SK-N-SH (cell line): ENCODE results near the gene NPFF. TPM values are rescaled to one million over a fixed set of nuclear protein-coding genes. Genes with fewer than 3 reads are reported as not detected.

ENCODE experiments used
- CTCF ChIA-PET: fragments of 300-600, 350-600 bp; formaldehyde crosslinking; extraction: SDS; loops from one replicate; lab custom pipeline; 2021; lab: Yijun Ruan, JAX
- POLR2A ChIA-PET: fragments of 350-600 bp; sonication (Branson Sonifier 250); formaldehyde crosslinking; extraction: SDS; loops from one replicate; lab custom pipeline; 2020; ENCODE audit warnings: antibody characterized with exemption, inconsistent platforms; lab: Yijun Ruan, JAX
- DNase-seq: peaks from one replicate; pipeline ENCODE4 v3.0.0; 2012
- H2AFZ ChIP-seq: fragments of 200-600 bp; sonication (generic); 2 replicates; pipeline ENCODE4 v1.8.1; 2016; ENCODE audit warnings: antibody characterized with exemption, mild to moderate bottlenecking, low read depth
- H3F3A ChIP-seq: fragments of 200-600 bp; sonication (generic); replicated peaks from 2 replicates; pipeline ENCODE3; 2016; ENCODE audit warnings: antibody characterized with exemption, mild to moderate bottlenecking; ENCODE audit not compliant: insufficient read depth
- H3K27ac ChIP-seq, 2 experiments: fragments of 200-500 bp in 1 of 2; fragments of 200-600 bp in 1 of 2; sonication (Bioruptor generic) in 1 of 2; sonication (generic), shearing (Covaris generic) in 1 of 2; 2 replicates each; pipeline versions ENCODE4 v1.5.1 to v1.6.1; 2014 to 2016; ENCODE audit warnings: low read depth in 2 of 2, inconsistent platforms in 1 of 2, low read length in 1 of 2, mild to moderate bottlenecking in 1 of 2, mixed read lengths in 1 of 2
- H3K27me3 ChIP-seq: fragments of 200-600 bp; sonication (generic), shearing (Covaris generic); 2 replicates; pipeline ENCODE4 v1.6.1; 2016; ENCODE audit warnings: mixed run types; ENCODE audit not compliant: insufficient read depth
- H3K36me3 ChIP-seq, 2 experiments: fragments of 200-500 bp in 1 of 2; fragments of 200-600 bp in 1 of 2; sonication (Bioruptor generic) in 1 of 2; sonication (generic) in 1 of 2; replicated peaks in 1 of 2; 2 replicates each; pipeline versions ENCODE3 to v1.5.1; 2014 to 2016; ENCODE audit warnings: low read length in 1 of 2, mild to moderate bottlenecking in 1 of 2; ENCODE audit not compliant: insufficient read depth in 2 of 2, control insufficient read depth in 1 of 2
- H3K4me1 ChIP-seq, 2 experiments: fragments of 200-500 bp in 1 of 2; fragments of 200-600 bp in 1 of 2; sonication (Bioruptor generic) in 1 of 2; sonication (generic), shearing (Covaris generic) in 1 of 2; 2 replicates each; pipeline versions ENCODE4 v1.5.1 to v1.6.1; 2014 to 2016; ENCODE audit warnings: low read depth in 1 of 2, low read length in 1 of 2, mixed run types in 1 of 2; ENCODE audit not compliant: insufficient read depth in 2 of 2, control insufficient read depth in 1 of 2
- H3K4me2 ChIP-seq: fragments of 200-600 bp; sonication (generic), shearing (Covaris generic); 2 replicates; pipeline ENCODE4 v1.6.1; 2017; ENCODE audit warnings: mixed run types
- H3K4me3 ChIP-seq, 2 experiments: fragments of 200-500 bp in 1 of 2; fragments of 200-600 bp in 1 of 2; sonication (Bioruptor generic) in 1 of 2; sonication (generic), shearing (Covaris generic) in 1 of 2; 2 replicates each; pipeline versions ENCODE4 v1.5.1 to v1.8.1; 2014 to 2016; ENCODE audit warnings: low read depth in 2 of 2, inconsistent platforms in 1 of 2, low read length in 1 of 2, mild to moderate bottlenecking in 1 of 2, mixed read lengths in 1 of 2, moderate library complexity in 1 of 2
- H3K79me2 ChIP-seq: fragments of 200-600 bp; sonication (generic); 2 replicates; pipeline ENCODE4 v1.8.1; 2017; ENCODE audit warnings: mild to moderate bottlenecking; ENCODE audit not compliant: insufficient read depth
- H3K9ac ChIP-seq: fragments of 200-600 bp; sonication (generic); 2 replicates; pipeline ENCODE4 v1.6.1; 2017; ENCODE audit warnings: mixed run types
- H3K9me2 ChIP-seq: fragments of 200-600 bp; sonication (generic); 2 replicates; pipeline ENCODE4 v1.6.1; 2017; ENCODE audit warnings: mixed run types
- H3K9me3 ChIP-seq: fragments of 200-600 bp; sonication (generic); 2 replicates; pipeline ENCODE4 v1.6.1; 2017; ENCODE audit warnings: mixed run types, mild to moderate bottlenecking, moderate library complexity
- H4K20me1 ChIP-seq: fragments of 200-600 bp; sonication (generic); 2 replicates; pipeline ENCODE4 v1.6.1; 2017; ENCODE audit warnings: mild to moderate bottlenecking, mixed run types; ENCODE audit not compliant: insufficient read depth
- ELF1 ChIP-seq: IDR thresholded peaks from 2 replicates; pipeline ENCODE4 v1.4.0; 2012
- EZH2phosphoT487 ChIP-seq: fragments of 200-600 bp; sonication (generic); IDR thresholded peaks from 2 replicates; pipeline ENCODE4 v1.6.1; 2017; ENCODE audit warnings: low read depth, mixed run types, mild to moderate bottlenecking, antibody characterized with exemption, moderate library complexity, borderline replicate concordance
- GATA2 ChIP-seq: sonication (generic); formaldehyde crosslinking; IDR thresholded peaks from 2 replicates; pipeline ENCODE4 v1.5.0; 2020; ENCODE audit warnings: mild to moderate bottlenecking, missing genetic modification reagents
- JUND ChIP-seq: IDR thresholded peaks from 2 replicates; pipeline ENCODE4 v1.4.0; 2012
- NFIC ChIP-seq: IDR thresholded peaks from 2 replicates; pipeline ENCODE4 v1.4.0; 2012; ENCODE audit warnings: borderline replicate concordance
- NRF1 ChIP-seq: IDR thresholded peaks from 2 replicates; pipeline ENCODE4 v1.6.1; 2012; ENCODE audit warnings: low read depth, mild to moderate bottlenecking, low read length
- RCOR1 ChIP-seq: fragments of 150-350 bp; IDR thresholded peaks from 2 replicates; pipeline ENCODE4 v1.6.1; 2017; ENCODE audit warnings: antibody characterized with exemption, low read length
- RFX5 ChIP-seq: IDR thresholded peaks from 2 replicates; pipeline ENCODE4 v1.6.1; 2012; ENCODE audit warnings: mild to moderate bottlenecking, improper control_type of control experiment, low read length
- SMC3 ChIP-seq: IDR thresholded peaks from 2 replicates; pipeline ENCODE4 v1.6.1; 2012; ENCODE audit warnings: low read depth, low read length, improper control_type of control experiment
- TAF1 ChIP-seq: IDR thresholded peaks from 2 replicates; pipeline ENCODE4 v1.6.1; 2012; ENCODE audit warnings: low read depth, mild to moderate bottlenecking, low read length, moderate library complexity, borderline replicate concordance
- YY1 ChIP-seq: IDR thresholded peaks from 2 replicates; pipeline ENCODE4 v1.4.0; 2012; ENCODE audit warnings: low read depth, mild to moderate bottlenecking
- WGBS: methylation state at CpG from one replicate; pipeline ENCODE4 v1.1.6; 2017; ENCODE audit warnings: low lambda C conversion rate; 5-methylcytosine and 5-hydroxymethylcytosine counted together
- polyA plus RNA-seq, 3 experiments: library from polyadenylated mRNA; depleted of rRNA; stranded (reverse); fragments of >200 nt; gene quantifications; 2 replicates each; pipeline ENCODE4 v1.2.3, GENCODE V29; 2012
- TF ChIP-seq, protein P1 (sequence below): IDR thresholded peaks from 2 replicates; pipeline ENCODE4 v1.6.1; 2012; ENCODE audit warnings: mild to moderate bottlenecking, low read depth, low read length, moderate library complexity
- TF ChIP-seq, protein P2 (sequence below): IDR thresholded peaks from 2 replicates; pipeline ENCODE4; 2012
- TF ChIP-seq, protein P3 (sequence below): fragments of 150-350 bp; IDR thresholded peaks from 2 replicates; pipeline ENCODE4 v1.6.1; 2017; ENCODE audit warnings: antibody characterized with exemption, low read length, low read depth, borderline replicate concordance

Gene NPFF
- polyA plus RNA-seq, 1 of the 3 experiments (the other 2 are of a cell fraction) = 0.13 TPM

DNA sequence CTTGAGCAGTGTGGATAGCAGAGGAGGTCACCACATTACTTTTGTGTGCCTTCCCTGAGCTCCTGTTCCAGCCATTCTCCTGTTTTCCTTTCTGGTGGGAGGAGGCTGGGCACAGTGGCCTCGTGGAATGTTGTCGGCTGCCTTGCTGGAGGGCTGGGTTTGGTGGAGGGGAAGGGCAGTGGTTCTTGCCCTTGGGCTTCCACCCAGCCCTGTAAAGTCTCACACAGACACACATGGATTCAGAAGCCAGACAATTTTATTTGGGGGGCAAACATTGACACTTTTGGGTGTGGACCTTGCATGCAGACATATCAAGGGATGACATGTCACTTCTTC, 866 bp downstream of the NPFF start:
- no peak overlapping the region for H3K9ac ChIP-seq
- H2AFZ ChIP-seq = no peak overlapping the region
- H3K4me3 ChIP-seq = no peak overlapping the region
- H3K9me3 ChIP-seq = no peaks in the 10 kb centered on the region
- WGBS = 95% methylated on average over 2 of the region's 2 CpGs
- CTCF ChIA-PET = interaction anchor here (0.7 to 3.3 kb wide), 4 partner anchors 9 to 179 kb away, joined by 4 to 9 read pairs (median 6); no protein-coding TSS in a partner anchor
- peaks cover 18 to 23% of the 10 kb centered on the region in 2 experiments for H3K4me1 ChIP-seq
- no peaks in the 10 kb centered on the region for H3K9me2 ChIP-seq
- peak overlapping the region; percentile 42; the same call in 1 of the 2 replicates for H3K4me2 ChIP-seq
- no peak for DNase-seq
- no peaks in the 10 kb centered on the region for H3K27me3 ChIP-seq
- POLR2A ChIA-PET = no interaction called here
- H3K36me3 ChIP-seq = peaks cover 15 to 41% of the 10 kb centered on the region in 2 experiments
- no peaks in the 10 kb centered on the region for H4K20me1 ChIP-seq
- H3K79me2 ChIP-seq = peaks cover 24% of the 10 kb centered on the region
- no peak for TF ChIP-seq YY1
- TF ChIP-seq NRF1 = no peak
- TF ChIP-seq, protein P1, sequence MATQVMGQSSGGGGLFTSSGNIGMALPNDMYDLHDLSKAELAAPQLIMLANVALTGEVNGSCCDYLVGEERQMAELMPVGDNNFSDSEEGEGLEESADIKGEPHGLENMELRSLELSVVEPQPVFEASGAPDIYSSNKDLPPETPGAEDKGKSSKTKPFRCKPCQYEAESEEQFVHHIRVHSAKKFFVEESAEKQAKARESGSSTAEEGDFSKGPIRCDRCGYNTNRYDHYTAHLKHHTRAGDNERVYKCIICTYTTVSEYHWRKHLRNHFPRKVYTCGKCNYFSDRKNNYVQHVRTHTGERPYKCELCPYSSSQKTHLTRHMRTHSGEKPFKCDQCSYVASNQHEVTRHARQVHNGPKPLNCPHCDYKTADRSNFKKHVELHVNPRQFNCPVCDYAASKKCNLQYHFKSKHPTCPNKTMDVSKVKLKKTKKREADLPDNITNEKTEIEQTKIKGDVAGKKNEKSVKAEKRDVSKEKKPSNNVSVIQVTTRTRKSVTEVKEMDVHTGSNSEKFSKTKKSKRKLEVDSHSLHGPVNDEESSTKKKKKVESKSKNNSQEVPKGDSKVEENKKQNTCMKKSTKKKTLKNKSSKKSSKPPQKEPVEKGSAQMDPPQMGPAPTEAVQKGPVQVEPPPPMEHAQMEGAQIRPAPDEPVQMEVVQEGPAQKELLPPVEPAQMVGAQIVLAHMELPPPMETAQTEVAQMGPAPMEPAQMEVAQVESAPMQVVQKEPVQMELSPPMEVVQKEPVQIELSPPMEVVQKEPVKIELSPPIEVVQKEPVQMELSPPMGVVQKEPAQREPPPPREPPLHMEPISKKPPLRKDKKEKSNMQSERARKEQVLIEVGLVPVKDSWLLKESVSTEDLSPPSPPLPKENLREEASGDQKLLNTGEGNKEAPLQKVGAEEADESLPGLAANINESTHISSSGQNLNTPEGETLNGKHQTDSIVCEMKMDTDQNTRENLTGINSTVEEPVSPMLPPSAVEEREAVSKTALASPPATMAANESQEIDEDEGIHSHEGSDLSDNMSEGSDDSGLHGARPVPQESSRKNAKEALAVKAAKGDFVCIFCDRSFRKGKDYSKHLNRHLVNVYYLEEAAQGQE = no peak
- no peak for TF ChIP-seq ELF1
- TF ChIP-seq, protein P2, sequence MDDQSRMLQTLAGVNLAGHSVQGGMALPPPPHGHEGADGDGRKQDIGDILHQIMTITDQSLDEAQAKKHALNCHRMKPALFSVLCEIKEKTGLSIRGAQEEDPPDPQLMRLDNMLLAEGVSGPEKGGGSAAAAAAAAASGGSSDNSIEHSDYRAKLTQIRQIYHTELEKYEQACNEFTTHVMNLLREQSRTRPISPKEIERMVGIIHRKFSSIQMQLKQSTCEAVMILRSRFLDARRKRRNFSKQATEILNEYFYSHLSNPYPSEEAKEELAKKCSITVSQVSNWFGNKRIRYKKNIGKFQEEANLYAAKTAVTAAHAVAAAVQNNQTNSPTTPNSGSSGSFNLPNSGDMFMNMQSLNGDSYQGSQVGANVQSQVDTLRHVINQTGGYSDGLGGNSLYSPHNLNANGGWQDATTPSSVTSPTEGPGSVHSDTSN = no peak
- TF ChIP-seq, protein P3, sequence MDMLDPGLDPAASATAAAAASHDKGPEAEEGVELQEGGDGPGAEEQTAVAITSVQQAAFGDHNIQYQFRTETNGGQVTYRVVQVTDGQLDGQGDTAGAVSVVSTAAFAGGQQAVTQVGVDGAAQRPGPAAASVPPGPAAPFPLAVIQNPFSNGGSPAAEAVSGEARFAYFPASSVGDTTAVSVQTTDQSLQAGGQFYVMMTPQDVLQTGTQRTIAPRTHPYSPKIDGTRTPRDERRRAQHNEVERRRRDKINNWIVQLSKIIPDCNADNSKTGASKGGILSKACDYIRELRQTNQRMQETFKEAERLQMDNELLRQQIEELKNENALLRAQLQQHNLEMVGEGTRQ = no peak
- TF ChIP-seq JUND = no peak
- TF ChIP-seq SMC3 = no peak
- no peak for TF ChIP-seq TAF1
- H3K27ac ChIP-seq = peak overlapping the region in 1 of 2 experiments; percentile 54; a peak in 2 of 4 replicates
- peaks cover 32% of the 10 kb centered on the region for H3F3A ChIP-seq

DNA sequence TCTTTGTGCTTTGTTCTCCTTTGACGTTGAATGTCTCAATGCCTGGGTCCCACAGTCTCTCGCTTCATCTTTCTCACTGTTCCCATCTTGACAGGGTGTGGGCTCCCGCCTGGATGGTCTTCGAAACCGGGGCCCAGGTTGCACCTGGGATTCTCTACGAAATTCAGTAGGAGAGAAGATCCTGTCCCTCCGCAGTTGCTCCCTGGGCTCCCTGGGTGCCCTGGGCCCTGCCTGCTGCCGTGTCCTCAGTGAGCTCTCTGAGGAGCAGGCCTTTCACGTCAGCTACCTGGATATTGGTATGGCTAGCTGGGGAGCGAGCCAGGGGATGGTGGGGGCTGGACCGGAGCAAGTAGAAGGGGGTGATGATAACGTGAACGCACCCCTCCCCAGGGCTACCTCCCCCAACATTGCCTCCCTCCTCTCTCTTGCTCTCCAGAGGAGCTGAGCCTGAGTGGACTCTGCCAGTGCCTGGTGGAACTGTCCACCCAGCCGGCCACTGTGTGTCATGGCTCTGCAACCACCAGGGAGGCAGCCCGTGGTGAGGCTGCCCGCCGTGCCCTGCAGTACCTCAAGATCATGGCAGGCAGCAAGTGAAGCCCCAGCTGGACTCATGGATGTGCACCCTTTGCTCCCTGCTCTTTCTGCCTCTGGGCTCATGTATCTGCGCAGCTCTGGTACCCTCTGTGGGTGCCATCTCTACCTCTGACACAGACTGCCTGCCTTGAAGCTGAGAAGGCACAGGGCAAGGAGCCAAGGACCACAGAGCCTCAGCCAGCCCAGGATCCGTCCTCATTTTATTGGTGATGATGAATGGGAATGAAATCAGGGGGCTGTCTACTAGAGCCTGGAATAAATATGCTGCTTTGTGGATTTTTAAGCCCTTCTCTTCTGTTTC, 1.5 kb downstream of the NPFF start:
- Histone ChIP-seq H3K4me1 (peaks cover 18 to 23% of the 10 kb centered on the region in 2 experiments), H3K4me3 (no peak overlapping the region), H3K9me3 (no peaks in the 10 kb centered on the region), H3K9me2 (no peaks in the 10 kb centered on the region), H3K27me3 (no peaks in the 10 kb centered on the region), H3K36me3 (peaks cover 9 to 40% of the 10 kb centered on the region in 2 experiments), H3K79me2 (peaks cover 24% of the 10 kb centered on the region), H3F3A (peaks cover 32% of the 10 kb centered on the region), H3K27ac (peak overlapping the region in 1 of 2 experiments; percentile 54; a peak in 2 of 4 replicates), H2AFZ (no peak overlapping the region), H4K20me1 (no peaks in the 10 kb centered on the region), H3K4me2 (peak overlapping the region; percentile 42), H3K9ac (peak overlapping the region; percentile 14; the same call in 1 of the 2 replicates)
- ChIA-PET POLR2A (no interaction called here), CTCF (interaction anchor here (0.7 to 3.3 kb wide), 4 partner anchors 9 to 179 kb away, joined by 4 to 9 read pairs (median 6); no protein-coding TSS in a partner anchor)
- DNase-seq = no peak
- WGBS = 90% methylated on average over 12 of the region's 19 CpGs
- TF ChIP-seq NFIC (no peak), RCOR1 (no peak), EZH2phosphoT487 (no peak), YY1 (no peak), GATA2 (CRISPR knock-in tag) (no peak), RFX5 (no peak)
- TF ChIP-seq, protein P1 = no peak
- TF ChIP-seq, protein P3 = no peak
